Effector memory CD4-positive, alpha-beta T cell (primary cell): ENCODE measurements around the gene GNG7.
A peak's percentile ranks its signal among the peaks of the same experiment; 100 is the strongest.
"Not testable (repeated sequence)": the region's sequence is repeated elsewhere in the genome, so short reads cannot be mapped to it uniquely, and the experiment has no call there.

Experiments used
- DNase-seq, 3 donors: peaks; one replicate each; pipeline ENCODE4 v3.0.0-alpha.2; 2020
- H3K27ac ChIP-seq: 2 replicates; pipeline ENCODE4 v1.7.0; 2013; ENCODE audit warnings: mild to moderate bottlenecking, low read length, moderate library complexity; ENCODE audit not compliant: insufficient read depth, poor library complexity, severe bottlenecking
- H3K27me3 ChIP-seq: replicated peaks from 2 replicates; pipeline ENCODE4 v1.7.0; 2013; ENCODE audit warnings: mild to moderate bottlenecking, low read length; ENCODE audit not compliant: insufficient read depth, control insufficient read depth, poor library complexity, severe bottlenecking
- H3K36me3 ChIP-seq: 2 replicates; pipeline ENCODE4 v1.7.0; 2013; ENCODE audit warnings: mild to moderate bottlenecking, low read length, moderate library complexity; ENCODE audit not compliant: control insufficient read depth, insufficient read depth
- H3K4me1 ChIP-seq: 2 replicates; pipeline ENCODE4 v1.7.0; 2013; ENCODE audit warnings: low read length, mild to moderate bottlenecking; ENCODE audit not compliant: control insufficient read depth, insufficient read depth, poor library complexity, severe bottlenecking
- H3K4me3 ChIP-seq: 2 replicates; pipeline ENCODE4 v1.7.0; 2013; ENCODE audit warnings: low read length, low read depth, mild to moderate bottlenecking; ENCODE audit not compliant: insufficient read depth, poor library complexity, severe bottlenecking
- H3K9me3 ChIP-seq: 2 replicates; pipeline ENCODE4 v1.7.0; 2013; ENCODE audit warnings: mild to moderate bottlenecking, low read length, moderate library complexity; ENCODE audit not compliant: control insufficient read depth

Gene GNG7

DNA sequence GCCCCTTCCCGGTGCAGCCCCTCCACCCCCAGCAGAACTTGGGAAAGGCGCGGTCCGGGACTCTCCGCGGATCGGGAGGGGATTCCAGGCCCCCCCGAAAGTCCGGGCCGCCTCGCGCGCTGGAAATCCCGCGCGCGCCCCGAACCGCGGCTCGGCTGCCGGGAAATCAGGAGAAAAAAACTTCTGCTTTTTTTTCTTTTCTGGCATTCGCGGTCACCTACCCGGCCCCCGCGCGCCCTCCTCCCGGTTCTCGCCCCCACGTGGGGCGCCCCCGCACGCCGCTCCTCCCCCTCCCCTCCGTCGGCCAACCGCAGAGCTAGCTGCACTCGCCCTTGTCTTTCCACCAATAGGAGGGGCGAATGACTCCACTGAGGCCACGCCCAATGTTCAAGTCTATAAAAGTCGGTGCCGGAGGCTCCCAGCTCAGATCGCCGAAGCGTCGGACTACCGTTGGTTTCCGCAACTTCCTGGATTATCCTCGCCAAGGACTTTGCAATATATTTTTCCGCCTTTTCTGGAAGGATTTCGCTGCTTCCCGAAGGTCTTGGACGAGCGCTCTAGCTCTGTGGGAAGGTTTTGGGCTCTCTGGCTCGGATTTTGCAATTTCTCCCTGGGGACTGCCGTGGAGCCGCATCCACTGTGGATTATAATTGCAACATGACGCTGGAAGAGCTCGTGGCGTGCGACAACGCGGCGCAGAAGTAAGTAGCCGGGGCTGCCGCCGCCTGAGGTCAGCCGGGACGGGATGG, 226.6 kb downstream of the GNG7 start, which contains the start of gene GADD45B:
Gene GADD45B, plus strand, starts transcription at position 426 of the 749 bp plus-strand sequence. Its CDS starts 232 bp downstream, at position 658.
- Histone ChIP-seq H3K36me3 (peaks cover 12% of the 10 kb centered on the region), H3K4me3 (peak within 1 kb of the TSS; percentile 94), H3K9me3 (no peaks in the 10 kb centered on the region), H3K4me1 (peaks cover 26% of the 10 kb centered on the region), H3K27ac (peak within 1 kb of the TSS; percentile 89), H3K27me3 (no peaks in the 10 kb centered on the region)
- peak; percentile 94 to 98 (median 96) for DNase-seq

DNA sequence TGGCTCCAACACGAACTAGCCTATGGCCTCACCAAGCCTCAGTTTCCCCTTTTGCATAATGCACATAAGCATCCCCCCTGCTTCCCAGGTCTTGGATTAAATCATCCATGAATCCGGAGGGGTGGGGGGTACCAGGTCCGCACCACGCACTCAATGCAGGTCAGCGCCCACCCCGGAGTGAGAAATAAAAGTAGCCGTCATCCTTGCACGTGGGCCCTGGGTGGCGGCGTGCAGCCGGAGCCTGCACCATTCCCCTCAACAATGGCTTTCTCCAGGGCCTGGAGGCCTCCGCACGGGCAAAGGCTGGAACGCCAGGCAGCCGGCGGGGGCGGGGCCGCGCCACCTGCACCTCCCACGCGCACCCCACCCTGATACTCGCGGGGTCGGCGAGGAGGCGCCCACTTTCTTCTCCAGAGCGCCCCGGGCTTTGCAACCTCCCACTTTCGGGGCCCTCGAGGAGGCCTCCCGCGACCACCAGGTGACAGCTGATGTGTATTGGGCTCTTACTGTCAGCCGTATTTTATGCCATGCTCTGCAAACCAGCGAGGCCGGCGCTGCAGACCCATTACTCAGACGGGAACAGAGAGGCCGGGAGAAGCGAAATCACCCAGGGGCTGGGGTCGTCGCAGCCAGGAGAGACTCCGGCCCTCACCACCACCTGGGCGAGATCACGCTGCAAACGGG, 227.3 kb downstream of the GNG7 start:
- DNase-seq: peak in 2 of 3 donors; percentile 36 to 42
- H3K4me3 ChIP-seq: peak overlapping the region; percentile 94
- no peaks in the 10 kb centered on the region for H3K27me3 ChIP-seq
- H3K9me3 ChIP-seq: no peaks in the 10 kb centered on the region
- H3K27ac ChIP-seq: peak overlapping the region; percentile 89
- H3K36me3 ChIP-seq: peaks cover 12% of the 10 kb centered on the region
- H3K4me1 ChIP-seq: peaks cover 26% of the 10 kb centered on the region

- Histone ChIP-seq H3K36me3 (peaks cover 12% of the 10 kb centered on the region), H3K4me1 (peaks cover 26% of the 10 kb centered on the region), H3K4me3 (peak overlapping the region; percentile 94), H3K9me3 (no peaks in the 10 kb centered on the region), H3K27ac (peak overlapping the region; percentile 89), H3K27me3 (no peaks in the 10 kb centered on the region)
- peak; percentile 79 to 89 (median 80) for DNase-seq
These were observed 228.1 kb downstream of the GNG7 start for GRCh38 chr19:2474232-2475017.

GRCh38 chr19:2469915-2470200, 232.6 kb downstream of the GNG7 start:
- not testable (repeated sequence) for H3K4me3 ChIP-seq, H3K9me3 ChIP-seq, DNase-seq, H3K27me3 ChIP-seq, H3K27ac ChIP-seq, H3K4me1 ChIP-seq, H3K36me3 ChIP-seq

DNA sequence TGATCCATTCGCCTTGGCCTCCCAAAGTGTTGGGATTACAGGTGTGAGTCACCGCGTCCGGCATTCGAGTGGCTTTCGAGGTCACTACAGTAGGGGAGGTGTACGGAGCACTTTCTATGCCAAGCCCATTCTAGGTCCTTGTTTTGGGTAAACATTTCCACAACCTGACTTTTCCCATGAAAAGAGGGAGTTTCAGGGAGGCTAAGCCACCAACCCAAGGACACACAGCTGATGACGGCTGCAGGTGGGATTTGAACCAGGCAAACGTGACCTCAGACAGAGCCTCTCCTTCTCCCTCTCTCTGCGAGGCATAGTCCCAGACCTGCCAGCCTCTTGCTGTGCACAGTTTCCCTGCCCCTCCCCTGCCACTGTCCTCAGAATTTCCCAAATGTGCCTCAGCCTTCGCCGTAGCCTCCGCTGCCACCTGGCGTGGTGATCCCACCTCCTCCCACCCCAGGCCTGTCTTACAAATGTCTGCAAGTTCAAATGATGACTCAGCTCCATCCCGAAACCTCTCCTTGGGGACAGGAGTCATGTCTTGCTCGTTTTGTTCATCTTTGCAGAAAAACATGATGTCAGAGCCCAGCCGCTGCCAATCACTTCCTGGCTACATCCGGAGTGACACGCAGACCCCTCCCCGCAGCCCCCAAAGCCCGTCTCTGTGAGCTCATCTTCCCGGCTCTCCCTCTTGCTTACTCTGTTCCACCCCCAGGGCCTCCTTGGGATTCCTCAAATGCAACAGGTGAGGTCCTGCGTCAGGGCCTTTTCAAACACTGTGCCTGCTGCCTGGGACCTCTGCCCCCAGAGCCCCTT, 233.2 kb downstream of the GNG7 start:
- no peak overlapping the region for H3K4me3 ChIP-seq
- DNase-seq: no peak
- no peaks in the 10 kb centered on the region for H3K9me3 ChIP-seq
- H3K36me3 ChIP-seq: no peaks in the 10 kb centered on the region
- no peaks in the 10 kb centered on the region for H3K4me1 ChIP-seq
- no peak overlapping the region for H3K27ac ChIP-seq
- H3K27me3 ChIP-seq: no peaks in the 10 kb centered on the region

GRCh38 chr19:2468596-2468995, 233.9 kb downstream of the GNG7 start:
- H3K27ac ChIP-seq: no peak overlapping the region
- H3K36me3 ChIP-seq: no peaks in the 10 kb centered on the region
- no peak for DNase-seq
- no peak overlapping the region for H3K4me3 ChIP-seq
- H3K4me1 ChIP-seq: no peaks in the 10 kb centered on the region
- H3K27me3 ChIP-seq: no peaks in the 10 kb centered on the region
- H3K9me3 ChIP-seq: no peaks in the 10 kb centered on the region

DNA sequence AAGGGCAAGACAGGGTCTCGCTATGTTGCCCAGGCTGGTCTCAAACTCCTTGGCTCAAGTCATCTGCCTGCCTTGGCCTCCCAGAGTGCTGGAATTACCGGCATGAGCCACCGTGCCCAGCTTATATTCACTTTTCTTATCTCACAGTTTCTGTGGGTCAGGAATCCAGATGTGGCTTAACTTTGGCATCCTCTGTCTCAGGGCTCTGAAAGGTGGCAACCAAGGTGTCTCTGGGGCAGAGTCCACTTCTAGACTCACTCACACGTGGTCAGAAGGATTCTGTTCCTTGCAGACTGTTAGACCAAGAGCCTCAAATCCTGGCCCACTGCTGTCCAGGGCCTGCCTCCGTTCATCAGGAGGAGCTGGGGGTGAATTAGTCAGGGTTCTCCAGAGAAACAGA, 238.1 kb downstream of the GNG7 start:
- DNase-seq: no peak
- Histone ChIP-seq H3K9me3 (no peaks in the 10 kb centered on the region), H3K27me3 (no peaks in the 10 kb centered on the region), H3K4me1 (peaks cover 9% of the 10 kb centered on the region), H3K27ac (no peak overlapping the region), H3K36me3 (no peaks in the 10 kb centered on the region), H3K4me3 (no peak overlapping the region)

- not testable (repeated sequence) for DNase-seq, H3K4me3 ChIP-seq, H3K36me3 ChIP-seq, H3K27me3 ChIP-seq, H3K9me3 ChIP-seq, H3K27ac ChIP-seq, H3K4me1 ChIP-seq
These were observed 238.8 kb downstream of the GNG7 start for GRCh38 chr19:2463694-2464093.

DNA sequence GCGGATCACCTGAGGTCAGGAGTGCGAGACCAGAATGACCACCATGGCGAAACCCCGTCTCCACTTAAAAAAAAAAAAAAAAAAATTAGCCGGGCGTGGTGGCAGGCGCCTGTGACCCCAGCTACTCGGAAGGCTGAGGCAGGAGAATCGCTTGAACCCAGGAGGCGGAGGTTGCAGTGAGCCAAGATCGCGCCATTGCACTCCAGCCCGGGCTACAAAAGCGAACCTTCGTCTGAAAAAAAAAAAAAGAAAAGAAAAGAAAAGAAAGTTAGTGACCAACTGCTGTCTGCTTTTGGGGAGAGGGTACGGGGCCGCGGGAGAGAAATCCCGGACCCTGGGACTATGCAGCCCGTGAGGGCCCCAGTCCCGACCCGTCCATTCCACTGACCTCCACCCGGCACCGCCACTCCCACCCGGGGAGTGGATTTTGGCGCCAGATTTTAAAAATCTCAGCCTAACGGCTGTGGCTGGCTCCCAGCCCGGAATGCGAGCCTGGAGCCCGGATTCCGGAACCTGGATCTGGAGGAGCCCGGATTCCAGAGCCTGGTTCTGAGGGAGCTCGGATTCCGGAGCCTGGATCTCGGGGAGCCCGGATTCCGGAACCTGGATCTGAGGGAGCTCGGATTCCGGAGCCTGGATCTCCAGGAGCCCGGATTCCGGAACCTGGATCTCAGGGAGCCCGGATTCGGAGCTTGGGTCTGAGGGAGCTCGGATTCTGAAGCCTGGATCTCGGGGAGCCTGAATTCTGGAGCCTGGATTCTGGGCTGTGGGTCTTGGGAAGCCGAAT, 239.7 kb downstream of the GNG7 start:
- H3K4me1 ChIP-seq: peaks cover 9% of the 10 kb centered on the region
- no peaks in the 10 kb centered on the region for H3K9me3 ChIP-seq
- H3K27ac ChIP-seq: no peak overlapping the region
- DNase-seq: no peak
- H3K4me3 ChIP-seq: no peak overlapping the region
- H3K27me3 ChIP-seq: no peaks in the 10 kb centered on the region
- no peaks in the 10 kb centered on the region for H3K36me3 ChIP-seq
